Measurements from ENCODE around the gene HBG1. TPM values are rescaled to one million over a fixed set of nuclear protein-coding genes. Genes with fewer than 3 reads are reported as not detected.

HBG1 gene
- total and polyA plus RNA-seq, 2 donors from 2014 or later: not detected

DNA sequence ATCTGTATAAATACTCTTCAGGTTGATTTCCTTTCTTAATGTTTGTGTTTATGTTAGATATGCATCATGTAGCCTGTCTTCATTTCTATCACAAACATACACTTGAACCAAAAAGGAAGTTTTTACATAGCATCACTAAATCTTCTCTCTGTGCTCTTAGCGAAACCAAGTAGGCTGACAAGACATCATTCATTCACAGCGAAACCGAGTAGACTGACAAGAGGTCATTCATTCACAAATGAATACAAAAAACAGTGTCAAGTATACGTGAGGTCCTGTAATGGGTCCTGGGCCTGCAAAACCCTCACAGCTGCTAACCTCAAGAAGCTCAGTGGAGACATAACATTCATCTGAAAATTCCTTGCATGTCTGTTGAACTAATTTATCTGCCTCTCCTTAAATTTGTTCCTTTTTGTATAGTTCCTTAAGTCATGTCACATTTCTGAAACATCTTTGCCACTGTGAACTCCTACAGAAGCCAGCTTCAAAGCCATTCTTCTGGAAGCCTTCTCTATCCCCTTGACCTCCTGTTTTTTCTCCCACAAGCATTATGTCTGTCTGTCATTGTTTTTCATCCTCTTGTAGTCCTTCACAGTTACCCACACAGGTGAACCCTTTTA lies 29.9 kb upstream of the HBG1 start:
- Histone ChIP-seq H3K27ac (ENCODE audit: low read depth in 2 of 2, low read length in 2 of 2) (no peak overlapping the region), H3K27me3 (ENCODE audit: control insufficient read depth, insufficient read depth, low read length) (no peaks in the 10 kb centered on the region), H3K9me3 (ENCODE audit: control insufficient read depth in 2 of 3, insufficient read depth in 1 of 3, low read length in 3 of 3) (no peaks in the 10 kb centered on the region), H3K9ac (ENCODE audit: low read length in 3 of 3) (no peak overlapping the region), H3K4me1 (ENCODE audit: control insufficient read depth in 2 of 3, insufficient read depth in 2 of 3, low read depth in 1 of 3, low read length in 3 of 3) (no peaks in the 10 kb centered on the region), H3K4me3 (ENCODE audit: low read length in 3 of 3) (no peak overlapping the region), H3K36me3 (ENCODE audit: control insufficient read depth in 2 of 3, insufficient read depth in 3 of 3, low read length in 3 of 3) (no peaks in the 10 kb centered on the region)
- intact Hi-C loops (cut with DNase I): no loop called here
- DNase-seq: no peak
- no peak for TF ChIP-seq CTCF (IDR thresholded peaks at IDR 0.05; ENCODE audit: borderline replicate concordance, extremely low read depth, insufficient read depth)
- FAIRE-seq: no peak

GRCh38 chr11:5277807-5278382 lies 28.2 kb upstream of the HBG1 start:
- Histone ChIP-seq H3K27me3 (ENCODE audit: control insufficient read depth, insufficient read depth, low read length) (no peaks in the 10 kb centered on the region), H3K36me3 (ENCODE audit: control insufficient read depth in 2 of 3, insufficient read depth in 3 of 3, low read length in 3 of 3) (no peaks in the 10 kb centered on the region), H3K9me3 (ENCODE audit: control insufficient read depth in 2 of 3, insufficient read depth in 1 of 3, low read length in 3 of 3) (no peaks in the 10 kb centered on the region), H3K4me3 (ENCODE audit: low read length in 3 of 3) (no peak overlapping the region), H3K4me1 (ENCODE audit: control insufficient read depth in 2 of 3, insufficient read depth in 2 of 3, low read depth in 1 of 3, low read length in 3 of 3) (no peaks in the 10 kb centered on the region), H3K9ac (ENCODE audit: low read length in 3 of 3) (no peak overlapping the region), H3K27ac (ENCODE audit: low read depth in 2 of 2, low read length in 2 of 2) (no peak overlapping the region)
- no peak for TF ChIP-seq CTCF (IDR thresholded peaks at IDR 0.05; ENCODE audit: borderline replicate concordance, extremely low read depth, insufficient read depth)
- intact Hi-C loops (cut with DNase I): no loop called here
- DNase-seq (no peak), FAIRE-seq (no peak)

DNA sequence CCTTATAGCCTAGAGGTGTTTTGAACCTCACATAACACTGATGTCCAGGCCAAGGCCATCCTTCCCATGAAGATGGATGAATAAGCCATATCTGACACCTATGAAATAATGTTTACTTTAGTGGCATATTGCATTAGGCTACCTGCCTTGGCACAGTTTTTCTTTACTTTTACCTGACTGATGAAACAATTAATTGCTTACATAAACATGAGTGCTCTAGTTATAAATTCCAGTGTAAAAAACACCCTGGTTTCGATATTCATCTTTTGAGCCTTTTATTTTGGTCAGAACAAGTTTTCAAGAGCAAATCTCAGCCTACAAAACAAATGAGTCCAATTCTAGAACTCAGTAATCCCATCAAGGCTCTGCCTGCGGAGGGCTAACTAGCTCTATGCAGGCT lies 27.0 kb upstream of the HBG1 start:
- FAIRE-seq (no peak), DNase-seq (no peak)
- Histone ChIP-seq H3K36me3 (ENCODE audit: control insufficient read depth in 2 of 3, insufficient read depth in 3 of 3, low read length in 3 of 3) (no peaks in the 10 kb centered on the region), H3K27me3 (ENCODE audit: control insufficient read depth, insufficient read depth, low read length) (no peaks in the 10 kb centered on the region), H3K9ac (ENCODE audit: low read length in 3 of 3) (no peak overlapping the region), H3K4me3 (ENCODE audit: low read length in 3 of 3) (no peak overlapping the region), H3K9me3 (ENCODE audit: control insufficient read depth in 2 of 3, insufficient read depth in 1 of 3, low read length in 3 of 3) (no peaks in the 10 kb centered on the region), H3K4me1 (ENCODE audit: control insufficient read depth in 2 of 3, insufficient read depth in 2 of 3, low read depth in 1 of 3, low read length in 3 of 3) (no peaks in the 10 kb centered on the region), H3K27ac (ENCODE audit: low read depth in 2 of 2, low read length in 2 of 2) (no peak overlapping the region)
- no peak for TF ChIP-seq CTCF (IDR thresholded peaks at IDR 0.05; ENCODE audit: borderline replicate concordance, extremely low read depth, insufficient read depth)
- intact Hi-C loops (cut with DNase I): no loop called here
